H1 (cell line): Measurements from ENCODE around the gene SERPINA1.

Source experiments
- SP1 ChIP-seq: IDR thresholded peaks from 2 replicates; pipeline ENCODE4 v1.6.1; 2011; ENCODE audit warnings: low read depth, low read length
- TF ChIP-seq, protein P1 (sequence below), 3 experiments: IDR thresholded peaks; 1 replicate in 2 of 3; 2 replicates in 1 of 3; pipeline versions ENCODE4 v1.5.1 to v1.6.1; 2011; ENCODE audit warnings: low read length in 3 of 3, mild to moderate bottlenecking in 3 of 3, inconsistent platforms in 2 of 3, low read depth in 1 of 3, moderate library complexity in 1 of 3; ENCODE audit not compliant: insufficient read depth in 1 of 3; ENCODE audit errors: control extremely low read depth in 1 of 3

DNA sequence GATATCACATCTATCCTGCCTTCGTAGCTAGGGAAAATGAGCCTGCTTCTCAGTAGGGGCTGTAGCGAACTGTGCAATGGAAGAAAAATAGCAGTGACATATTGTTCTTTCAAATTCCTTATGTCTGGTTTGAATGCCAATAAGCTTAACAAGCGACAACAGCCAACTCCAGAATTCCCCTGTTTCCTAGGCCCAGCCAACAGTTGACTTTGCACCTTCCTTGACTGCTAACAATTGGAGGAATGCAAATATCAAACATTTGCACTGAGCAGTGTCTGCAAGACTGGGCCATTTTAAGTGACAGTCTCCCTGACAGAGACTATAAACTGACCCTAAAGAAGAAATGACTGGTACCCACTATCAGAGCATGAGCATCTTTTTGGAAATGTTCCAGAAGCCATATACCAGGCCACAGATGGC is 12.0 kb upstream of the SERPINA1 start:
- TF ChIP-seq, protein P1, sequence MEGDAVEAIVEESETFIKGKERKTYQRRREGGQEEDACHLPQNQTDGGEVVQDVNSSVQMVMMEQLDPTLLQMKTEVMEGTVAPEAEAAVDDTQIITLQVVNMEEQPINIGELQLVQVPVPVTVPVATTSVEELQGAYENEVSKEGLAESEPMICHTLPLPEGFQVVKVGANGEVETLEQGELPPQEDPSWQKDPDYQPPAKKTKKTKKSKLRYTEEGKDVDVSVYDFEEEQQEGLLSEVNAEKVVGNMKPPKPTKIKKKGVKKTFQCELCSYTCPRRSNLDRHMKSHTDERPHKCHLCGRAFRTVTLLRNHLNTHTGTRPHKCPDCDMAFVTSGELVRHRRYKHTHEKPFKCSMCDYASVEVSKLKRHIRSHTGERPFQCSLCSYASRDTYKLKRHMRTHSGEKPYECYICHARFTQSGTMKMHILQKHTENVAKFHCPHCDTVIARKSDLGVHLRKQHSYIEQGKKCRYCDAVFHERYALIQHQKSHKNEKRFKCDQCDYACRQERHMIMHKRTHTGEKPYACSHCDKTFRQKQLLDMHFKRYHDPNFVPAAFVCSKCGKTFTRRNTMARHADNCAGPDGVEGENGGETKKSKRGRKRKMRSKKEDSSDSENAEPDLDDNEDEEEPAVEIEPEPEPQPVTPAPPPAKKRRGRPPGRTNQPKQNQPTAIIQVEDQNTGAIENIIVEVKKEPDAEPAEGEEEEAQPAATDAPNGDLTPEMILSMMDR (IDR thresholded peaks at IDR 0.05; ENCODE audit: control extremely low read depth in 1 of 3, insufficient read depth in 1 of 3, low read depth in 1 of 3, low read length in 3 of 3) = no peak
- TF ChIP-seq SP1 = no peak
